Neural cell (in vitro differentiated cells): ENCODE data around the gene ICE1. TPM values are rescaled to one million over a fixed set of nuclear protein-coding genes. Genes with fewer than 3 reads are reported as not detected.

Experiments
- H2AFZ ChIP-seq: fragments of 200-600, 300-800 bp; sonication (generic), shearing (Covaris generic); 2 replicates; pipeline ENCODE4 v1.6.0; 2014; ENCODE audit warnings: low read depth, mild to moderate bottlenecking, antibody characterized with exemption, low read length, moderate library complexity
- H3F3A ChIP-seq: fragments of 200-600 bp; shearing (Covaris generic); 2 replicates; pipeline ENCODE4 v1.6.1; 2016; ENCODE audit warnings: mild to moderate bottlenecking, moderate library complexity, mixed read lengths, antibody characterized with exemption, low read length; ENCODE audit not compliant: insufficient read depth, poor library complexity, severe bottlenecking
- H3K27ac ChIP-seq: fragments of 200-600, 300-800 bp; sonication (generic), shearing (Covaris generic); 2 replicates; pipeline ENCODE4 v1.5.1; 2014; ENCODE audit warnings: mild to moderate bottlenecking, low read length, moderate library complexity
- H3K27me3 ChIP-seq: fragments of 300-800, 200-600 bp; sonication (generic), shearing (Covaris generic); 2 replicates; pipeline ENCODE4 v1.6.0; 2014; ENCODE audit warnings: mild to moderate bottlenecking, low read depth, low read length, moderate library complexity; ENCODE audit not compliant: insufficient read depth
- H3K36me3 ChIP-seq: fragments of 300-800, 200-600 bp; sonication (generic), shearing (Covaris generic); 2 replicates; pipeline ENCODE4 v1.5.1; 2014; ENCODE audit warnings: mild to moderate bottlenecking, antibody characterized with exemption, low read length, moderate library complexity; ENCODE audit not compliant: insufficient read depth
- H3K4me2 ChIP-seq: fragments of 300-800, 200-600 bp; sonication (generic), shearing (Covaris generic); 2 replicates; pipeline ENCODE4 v1.6.0; 2014; ENCODE audit warnings: mild to moderate bottlenecking, low read length
- H3K4me3 ChIP-seq: fragments of 300-800, 200-600 bp; sonication (generic), shearing (Covaris generic); 2 replicates; pipeline ENCODE4 v1.5.1; 2014; ENCODE audit warnings: mild to moderate bottlenecking, low read length, moderate library complexity
- H3K79me2 ChIP-seq: fragments of 200-600 bp; shearing (Covaris generic); replicated peaks from 2 replicates; pipeline ENCODE4 v1.6.0; 2014; ENCODE audit warnings: mild to moderate bottlenecking, low read length, moderate library complexity; ENCODE audit not compliant: insufficient read depth
- H3K9ac ChIP-seq: fragments of 300-800, 200-600 bp; sonication (generic), shearing (Covaris generic); 2 replicates; pipeline ENCODE4 v1.6.1; 2016; ENCODE audit warnings: mild to moderate bottlenecking, low read length, mixed read lengths
- H3K9me2 ChIP-seq: fragments of 200-600 bp; shearing (Covaris generic); 2 replicates; pipeline ENCODE4 v1.6.1; 2016; ENCODE audit warnings: mild to moderate bottlenecking, low read length, mixed read lengths; ENCODE audit not compliant: insufficient read depth
- H3K9me3 ChIP-seq: fragments of 200-600, 300-800 bp; sonication (generic), shearing (Covaris generic); 2 replicates; pipeline ENCODE4 v1.6.1; 2016; ENCODE audit warnings: mild to moderate bottlenecking, mixed run types, low read length, moderate library complexity, mixed read lengths
- H4K20me1 ChIP-seq: fragments of 200-600 bp; shearing (Covaris generic); 2 replicates; pipeline ENCODE4 v1.6.1; 2016; ENCODE audit warnings: mild to moderate bottlenecking, mixed run types; ENCODE audit not compliant: insufficient read depth
- EP300 ChIP-seq: fragments of 450-650 bp; conservative IDR thresholded peaks from 2 replicates; pipeline ENCODE4 v1.6.1; 2014; ENCODE audit warnings: antibody characterized with exemption, mild to moderate bottlenecking, moderate library complexity; ENCODE audit not compliant: poor library complexity, severe bottlenecking
- EZH2 ChIP-seq: fragments of 200-600, 300-800 bp; shearing (Covaris generic), sonication (generic); IDR thresholded peaks from 2 replicates; pipeline ENCODE4 v1.6.1; 2014; ENCODE audit warnings: antibody characterized with exemption, low read length, borderline replicate concordance, mild to moderate bottlenecking; ENCODE audit not compliant: insufficient read depth, poor library complexity, severe bottlenecking
- MXI1 ChIP-seq: fragments of 450-650 bp; conservative IDR thresholded peaks from 2 replicates; pipeline ENCODE4 v1.6.1; 2014; ENCODE audit warnings: antibody characterized with exemption, mild to moderate bottlenecking; ENCODE audit not compliant: poor library complexity, severe bottlenecking
- POLR2AphosphoS5 ChIP-seq: IDR thresholded peaks from 2 replicates; pipeline ENCODE4 v1.6.1; 2012
- RAD21 ChIP-seq: fragments of 450-650 bp; conservative IDR thresholded peaks from 2 replicates; pipeline ENCODE4 v1.6.1; 2014; ENCODE audit warnings: antibody characterized with exemption, mild to moderate bottlenecking, moderate library complexity
- REST ChIP-seq: IDR thresholded peaks from 2 replicates; pipeline ENCODE4 v1.6.1; 2012; ENCODE audit warnings: borderline replicate concordance
- SMC3 ChIP-seq: fragments of 450-650 bp; conservative IDR thresholded peaks from 2 replicates; pipeline ENCODE4 v1.6.1; 2014; ENCODE audit warnings: antibody characterized with exemption, mild to moderate bottlenecking, moderate library complexity; ENCODE audit not compliant: poor library complexity
- TAF1 ChIP-seq: IDR thresholded peaks from 2 replicates; pipeline ENCODE4 v1.6.1; 2012; ENCODE audit warnings: low read depth
- polyA plus RNA-seq: library from polyadenylated mRNA; depleted of rRNA; stranded (reverse); fragments of >200 nt; gene quantifications from 2 replicates; pipeline ENCODE4 v1.2.3, GENCODE V29; 2014
- TF ChIP-seq, protein P1 (sequence below): fragments of 450-650 bp; IDR thresholded peaks from 2 replicates; pipeline ENCODE4 v1.5.1; 2014; ENCODE audit warnings: antibody characterized with exemption, mild to moderate bottlenecking, moderate library complexity; ENCODE audit not compliant: poor library complexity, severe bottlenecking

Gene ICE1
- polyA plus RNA-seq, 1 donor from 2014 or later: 22.1 TPM

- H4K20me1 ChIP-seq: no peaks in the 10 kb centered on the region
- no peak overlapping the region for H2AFZ ChIP-seq
- TF ChIP-seq, protein P1, sequence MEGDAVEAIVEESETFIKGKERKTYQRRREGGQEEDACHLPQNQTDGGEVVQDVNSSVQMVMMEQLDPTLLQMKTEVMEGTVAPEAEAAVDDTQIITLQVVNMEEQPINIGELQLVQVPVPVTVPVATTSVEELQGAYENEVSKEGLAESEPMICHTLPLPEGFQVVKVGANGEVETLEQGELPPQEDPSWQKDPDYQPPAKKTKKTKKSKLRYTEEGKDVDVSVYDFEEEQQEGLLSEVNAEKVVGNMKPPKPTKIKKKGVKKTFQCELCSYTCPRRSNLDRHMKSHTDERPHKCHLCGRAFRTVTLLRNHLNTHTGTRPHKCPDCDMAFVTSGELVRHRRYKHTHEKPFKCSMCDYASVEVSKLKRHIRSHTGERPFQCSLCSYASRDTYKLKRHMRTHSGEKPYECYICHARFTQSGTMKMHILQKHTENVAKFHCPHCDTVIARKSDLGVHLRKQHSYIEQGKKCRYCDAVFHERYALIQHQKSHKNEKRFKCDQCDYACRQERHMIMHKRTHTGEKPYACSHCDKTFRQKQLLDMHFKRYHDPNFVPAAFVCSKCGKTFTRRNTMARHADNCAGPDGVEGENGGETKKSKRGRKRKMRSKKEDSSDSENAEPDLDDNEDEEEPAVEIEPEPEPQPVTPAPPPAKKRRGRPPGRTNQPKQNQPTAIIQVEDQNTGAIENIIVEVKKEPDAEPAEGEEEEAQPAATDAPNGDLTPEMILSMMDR: no peak
- no peak for TF ChIP-seq REST
- no peak for TF ChIP-seq EZH2
- no peak for TF ChIP-seq TAF1
- TF ChIP-seq MXI1: no peak
- TF ChIP-seq EP300: no peak
- no peak for TF ChIP-seq SMC3
- no peak for TF ChIP-seq RAD21
- no peak for TF ChIP-seq POLR2AphosphoS5
- peak overlapping the region; percentile 10 for H3K4me3 ChIP-seq
- no peak overlapping the region for H3K27ac ChIP-seq
- no peak overlapping the region for H3K9ac ChIP-seq
- H3K4me2 ChIP-seq: no peak overlapping the region
- no peaks in the 10 kb centered on the region for H3K27me3 ChIP-seq
- no peaks in the 10 kb centered on the region for H3K9me3 ChIP-seq
- peaks cover 4% of the 10 kb centered on the region for H3K36me3 ChIP-seq
- no peaks in the 10 kb centered on the region for H3F3A ChIP-seq
- no peaks in the 10 kb centered on the region for H3K9me2 ChIP-seq
- no peaks in the 10 kb centered on the region for H3K79me2 ChIP-seq
Observed at GRCh38 chr5:5494489-5495402, 72.3 kb downstream of the ICE1 start.

DNA sequence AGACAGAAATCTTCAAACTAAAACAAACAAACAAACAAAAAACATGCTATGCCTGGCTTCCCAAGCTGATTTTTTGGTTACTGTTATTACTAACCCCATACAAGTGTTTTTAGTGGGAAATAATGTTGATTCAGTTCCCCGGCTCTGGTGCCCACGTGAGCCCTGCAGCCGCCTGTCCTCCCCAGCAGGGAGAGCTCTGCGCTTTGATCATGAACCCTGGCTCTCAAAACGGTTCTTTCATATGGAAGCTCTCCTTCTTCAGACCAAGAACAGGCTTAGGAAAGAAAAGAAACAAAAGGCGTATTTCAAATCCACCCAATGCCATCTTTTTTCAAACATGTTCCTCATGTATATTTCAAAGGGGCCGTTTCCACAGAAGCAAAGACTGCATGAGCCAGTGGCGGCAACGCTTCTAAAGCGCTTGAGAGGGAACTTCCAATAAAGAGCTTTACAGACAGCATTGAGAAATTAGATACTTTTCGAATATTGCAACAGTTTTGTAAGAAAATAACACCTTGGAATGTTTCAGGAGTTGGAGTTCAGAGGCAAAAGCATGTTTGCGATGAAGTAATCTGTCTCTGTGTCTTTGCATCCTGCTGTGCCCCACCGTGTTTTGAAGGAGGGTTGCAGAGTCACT is 74.8 kb downstream of the ICE1 start:
- H3F3A ChIP-seq: no peaks in the 10 kb centered on the region
- no peaks in the 10 kb centered on the region for H3K9me2 ChIP-seq
- H3K9me3 ChIP-seq: no peaks in the 10 kb centered on the region
- H3K36me3 ChIP-seq: no peaks in the 10 kb centered on the region
- no peak overlapping the region for H3K4me3 ChIP-seq
- no peak overlapping the region for H2AFZ ChIP-seq
- no peak overlapping the region for H3K27ac ChIP-seq
- TF ChIP-seq, protein P1: peak; percentile 93
- TF ChIP-seq REST: no peak
- peak; percentile 98 for TF ChIP-seq SMC3
- peak; percentile 98 for TF ChIP-seq RAD21
- TF ChIP-seq MXI1: peak; percentile 28
- H3K79me2 ChIP-seq: no peaks in the 10 kb centered on the region
- H3K9ac ChIP-seq: no peak overlapping the region
- H4K20me1 ChIP-seq: no peaks in the 10 kb centered on the region
- H3K27me3 ChIP-seq: no peaks in the 10 kb centered on the region
- no peak overlapping the region for H3K4me2 ChIP-seq
